GM19397 (cell line): ENCODE data around the gene CFAP54.
"Not testable (repeated sequence)": the region's sequence is repeated elsewhere in the genome, so short reads cannot be mapped to it uniquely, and the experiment has no call there.

ENCODE experiments used
- ATAC-seq: cut with Tn5 transposase; IDR thresholded peaks from one replicate; pipeline ENCODE4 v1.9.1; 2021; ENCODE audit warnings: mild to moderate bottlenecking, moderate library complexity; ENCODE audit not compliant: unreplicated experiment

Gene CFAP54

DNA sequence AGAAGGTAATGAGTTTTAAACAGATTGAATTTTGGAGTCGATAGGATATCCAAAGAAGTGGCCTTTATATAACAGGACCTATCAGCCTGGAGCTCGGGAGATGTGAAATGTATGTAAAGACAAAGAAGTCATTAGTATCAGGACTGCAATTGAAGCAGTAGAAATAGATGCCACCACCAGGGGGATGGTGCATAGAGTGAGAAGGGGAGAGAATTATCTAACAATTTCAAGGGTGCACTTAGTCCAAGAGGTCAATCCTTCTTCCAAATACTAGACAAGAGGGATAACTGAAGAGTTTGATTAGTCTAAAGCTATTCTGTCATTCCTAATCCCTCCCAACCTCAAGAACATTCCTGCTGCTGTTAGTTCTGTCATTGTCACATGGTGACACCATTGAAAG, 127.8 kb downstream of the CFAP54 start:
- ATAC-seq, result no peak

DNA sequence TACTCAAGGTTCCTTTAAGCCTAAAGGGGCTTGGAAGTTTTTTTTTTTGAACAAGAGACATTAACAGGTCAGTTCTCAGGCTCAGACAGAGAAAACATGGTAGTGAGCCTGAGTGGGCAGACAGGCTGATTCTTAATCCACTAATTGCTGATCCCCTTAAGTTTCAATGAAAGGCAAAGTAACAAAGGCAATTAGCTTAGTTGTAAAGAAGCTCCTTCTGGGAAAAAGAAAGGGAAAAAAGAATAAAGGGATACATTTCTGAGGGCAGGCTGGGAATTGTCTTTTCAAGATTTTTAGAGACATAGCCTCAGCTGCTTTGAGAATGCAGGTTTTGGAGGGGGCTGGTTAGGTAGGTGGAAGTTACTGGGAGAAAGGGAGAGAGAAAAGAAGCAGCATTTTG, 133.8 kb downstream of the CFAP54 start:
- ATAC-seq, result no peak

DNA sequence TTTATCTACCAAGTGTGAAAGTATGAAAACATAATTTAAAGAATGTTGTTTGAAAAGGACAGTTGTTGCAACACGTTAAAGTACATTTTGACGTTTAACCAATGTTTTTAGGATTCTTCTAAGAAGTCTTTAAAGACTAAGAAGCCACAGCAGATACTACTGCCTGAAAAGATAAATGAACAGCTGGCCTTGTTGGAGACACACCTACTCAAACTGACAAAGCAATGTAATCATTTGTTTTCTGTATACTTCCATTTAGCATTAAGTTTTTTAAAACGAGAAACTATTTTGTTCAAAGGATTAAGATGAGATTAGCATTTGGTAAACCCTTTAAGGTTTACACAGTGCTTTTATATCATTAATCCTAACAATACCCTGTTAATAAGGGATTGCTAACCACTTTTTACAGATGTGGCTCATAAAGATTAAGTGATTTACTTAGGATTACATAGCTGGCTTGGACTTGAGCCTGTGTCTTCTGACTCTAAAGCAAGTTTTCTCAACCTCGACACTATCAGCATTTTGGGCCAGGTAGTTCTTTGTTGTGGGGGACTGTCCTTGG, 134.4 kb downstream of the CFAP54 start:
- ATAC-seq, result no peak

DNA sequence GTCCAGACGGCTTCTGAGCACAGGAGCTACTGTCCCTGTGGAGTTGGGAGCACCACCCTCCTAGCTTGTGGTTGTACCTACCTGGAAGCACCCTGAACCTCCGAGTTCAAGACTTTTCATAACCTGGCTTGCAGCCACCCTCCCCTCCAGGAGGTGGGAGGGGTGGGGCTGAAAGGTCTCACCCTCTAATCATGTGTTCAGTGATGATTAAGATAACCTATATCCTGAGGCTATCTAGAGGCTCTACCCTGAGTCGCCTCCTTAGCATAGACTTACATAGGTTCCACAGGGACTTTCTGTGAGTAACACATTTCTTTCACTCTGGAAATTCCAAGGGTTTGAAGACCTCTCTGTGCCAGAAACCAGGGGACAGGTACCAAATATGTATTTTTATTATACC, 146.5 kb downstream of the CFAP54 start:
- ATAC-seq, result no peak

DNA sequence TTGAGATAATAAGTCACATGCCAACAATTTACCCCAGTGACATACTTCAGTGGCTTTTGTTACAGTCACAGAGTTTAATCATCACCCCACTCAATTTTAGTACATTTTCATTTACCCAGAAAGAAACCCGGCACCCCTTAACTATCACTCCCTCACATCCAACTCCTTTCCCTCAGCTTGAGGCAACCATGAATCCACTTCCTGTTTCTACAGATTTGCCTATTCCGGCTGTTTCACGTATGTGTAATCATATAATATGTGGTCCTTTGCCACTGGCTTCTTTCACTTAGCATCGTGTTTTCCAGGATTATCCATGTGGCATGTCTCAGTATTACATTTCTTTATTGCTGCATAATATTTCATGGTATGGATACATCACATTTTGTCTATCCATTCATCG, 147.5 kb downstream of the CFAP54 start:
- no peak for ATAC-seq

DNA sequence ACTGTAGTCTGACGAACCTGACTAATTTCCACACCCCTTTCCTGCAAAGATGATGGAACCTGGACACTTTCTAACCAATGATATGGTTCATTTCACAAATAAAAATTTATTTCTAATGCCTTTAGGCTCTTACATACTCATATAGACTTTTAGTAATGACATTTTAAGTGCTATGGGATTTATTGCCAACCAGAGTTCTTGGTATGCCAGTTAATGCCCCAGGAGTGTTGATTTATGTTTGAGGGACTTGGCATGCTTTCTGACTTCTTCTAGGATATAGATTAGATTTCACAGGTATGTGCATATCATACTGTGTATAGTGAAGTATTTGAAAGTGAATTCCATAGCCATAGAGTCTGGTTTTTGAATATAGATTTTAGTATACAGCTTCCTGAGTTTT, 159.5 kb downstream of the CFAP54 start:
- no peak for ATAC-seq

DNA sequence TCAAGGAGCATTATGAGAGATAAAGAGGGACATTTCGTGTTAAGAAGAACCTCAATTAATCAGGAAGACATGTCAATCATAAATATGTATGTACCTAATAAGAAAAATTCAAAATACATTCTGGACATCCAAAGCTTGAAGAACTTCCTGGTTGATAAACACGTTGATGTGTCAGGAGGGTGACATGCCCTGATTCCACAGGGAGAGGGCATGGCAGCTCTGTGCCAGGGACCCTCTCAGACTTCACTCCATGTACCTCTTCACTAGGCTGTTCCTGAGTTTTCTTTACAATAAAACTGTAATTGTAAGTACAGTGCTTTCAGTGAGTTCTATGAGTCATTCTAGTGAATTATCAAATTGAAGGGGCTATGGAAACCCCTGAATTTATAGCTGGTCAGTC, 163.5 kb downstream of the CFAP54 start:
- no peak for ATAC-seq

DNA sequence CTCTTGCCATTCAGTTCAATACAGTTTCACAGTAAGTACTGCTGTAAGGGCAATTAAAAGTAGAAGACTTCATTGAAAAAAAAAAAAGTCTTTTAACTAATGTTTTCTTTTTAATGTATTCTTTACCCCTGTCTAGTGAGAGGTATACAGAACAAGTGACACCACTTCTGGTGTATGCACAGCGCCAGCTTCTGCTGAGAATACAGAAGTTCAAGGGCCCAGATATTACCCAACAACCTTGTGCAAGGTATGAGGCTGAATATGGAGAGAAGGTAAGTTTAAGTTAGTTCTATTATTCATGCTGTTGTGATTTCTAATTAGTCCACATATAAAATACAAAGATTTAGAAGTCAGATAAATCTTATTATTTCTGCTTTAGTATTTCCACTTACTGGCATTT, 168.7 kb downstream of the CFAP54 start:
- ATAC-seq, result no peak

DNA sequence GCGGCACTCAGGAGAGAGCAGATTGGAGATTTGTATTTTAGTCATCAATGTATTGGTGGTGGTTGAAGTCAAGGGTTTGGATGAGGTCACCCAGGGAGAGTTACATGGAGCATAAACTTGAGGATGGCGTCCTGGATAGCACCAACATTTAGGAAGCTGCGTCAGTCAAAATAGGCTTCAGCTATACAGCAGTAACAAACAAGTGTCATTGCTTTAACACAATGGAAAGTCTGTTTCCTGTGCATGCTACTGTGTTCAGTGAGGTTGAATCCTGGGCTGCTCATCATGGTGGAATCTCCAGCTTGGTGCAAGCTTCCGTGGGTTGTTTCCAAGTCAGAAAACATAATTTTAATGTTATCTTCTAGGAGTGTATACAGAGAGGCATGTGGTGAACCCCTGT, 180.4 kb downstream of the CFAP54 start:
- ATAC-seq, result no peak

DNA sequence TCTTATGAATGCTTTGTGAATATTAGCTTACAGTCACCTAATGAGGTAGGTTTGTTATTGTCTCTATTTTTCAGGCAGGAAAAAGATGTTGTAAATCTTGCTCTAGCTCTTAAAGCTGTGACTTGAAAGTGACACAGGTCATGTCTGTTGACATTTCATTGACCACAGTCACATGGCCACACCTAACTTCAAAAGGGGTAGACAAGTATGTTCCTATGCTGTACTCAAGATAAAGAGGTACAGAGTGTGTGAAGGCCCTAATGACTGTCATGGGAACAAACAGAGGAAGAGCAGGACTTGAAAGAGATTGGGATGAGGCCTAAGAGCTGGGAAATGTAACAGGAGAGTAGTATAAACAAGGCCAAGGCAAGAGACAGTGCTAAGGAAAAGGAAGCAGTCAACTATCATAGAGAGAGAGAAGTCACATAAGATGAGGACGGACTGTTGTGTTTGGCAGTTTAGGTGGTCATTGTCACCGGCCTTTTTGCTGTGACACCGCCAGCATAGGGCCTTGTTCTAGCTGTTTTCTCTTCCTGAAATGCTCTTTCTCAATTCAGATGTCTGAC, 181.0 kb downstream of the CFAP54 start:
- ATAC-seq, result no peak

DNA sequence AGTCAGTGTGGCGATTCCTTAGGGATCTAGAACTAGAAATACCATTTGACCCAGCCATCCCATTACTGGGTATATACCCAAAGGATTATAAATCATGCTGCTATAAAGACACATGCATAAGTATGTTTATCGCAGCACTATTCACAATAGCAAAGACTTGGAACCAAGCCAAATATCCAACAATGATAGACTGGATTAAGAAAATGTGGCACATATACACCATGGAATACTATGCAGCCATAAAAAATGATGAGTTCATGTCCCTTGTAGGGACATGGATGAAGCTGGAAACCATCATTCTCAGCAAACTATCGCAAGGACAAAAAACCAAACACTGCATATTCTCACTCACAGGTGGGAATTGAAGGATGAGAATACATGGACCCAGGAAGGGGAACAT, 186.1 kb downstream of the CFAP54 start:
- not testable (repeated sequence) for ATAC-seq

DNA sequence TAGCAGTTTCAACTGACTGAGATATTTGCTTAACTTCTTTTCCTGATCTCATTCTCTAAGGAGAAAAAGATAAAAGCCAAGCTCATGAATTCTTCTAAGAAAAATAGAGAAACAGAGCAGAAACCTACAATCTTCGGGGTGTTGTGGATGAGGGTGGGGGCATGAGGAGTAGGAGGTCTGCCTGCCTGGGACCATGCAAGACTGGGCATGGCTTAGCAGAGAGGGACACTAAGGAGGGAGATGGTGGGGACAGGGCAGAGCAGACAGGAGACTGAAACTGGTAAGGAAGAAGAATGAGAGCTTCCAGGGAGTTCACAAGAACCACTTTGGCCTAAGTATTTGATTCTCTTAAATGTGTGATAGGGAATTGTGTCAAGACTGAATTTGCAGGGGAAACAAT, 188.0 kb downstream of the CFAP54 start:
- ATAC-seq, result no peak

DNA sequence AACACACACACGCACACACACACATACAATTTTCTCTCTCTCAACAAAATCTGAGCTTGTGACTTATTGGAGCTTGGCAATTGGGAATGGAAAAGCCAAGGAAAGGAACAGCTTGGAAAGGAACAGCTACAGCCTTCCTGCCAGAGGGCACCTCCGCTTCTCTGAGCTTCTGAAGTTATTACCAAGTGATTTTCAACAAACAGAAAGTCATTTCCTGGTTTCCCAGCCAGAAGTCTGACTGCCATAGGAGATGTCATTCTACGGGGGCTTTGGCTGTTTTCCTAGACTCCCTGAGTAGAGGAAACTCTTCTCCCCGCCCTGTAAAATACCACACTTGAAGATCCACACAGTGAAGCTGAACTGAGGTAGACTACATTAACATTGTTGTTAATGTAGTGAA, 198.3 kb downstream of the CFAP54 start:
- ATAC-seq, result no peak

DNA sequence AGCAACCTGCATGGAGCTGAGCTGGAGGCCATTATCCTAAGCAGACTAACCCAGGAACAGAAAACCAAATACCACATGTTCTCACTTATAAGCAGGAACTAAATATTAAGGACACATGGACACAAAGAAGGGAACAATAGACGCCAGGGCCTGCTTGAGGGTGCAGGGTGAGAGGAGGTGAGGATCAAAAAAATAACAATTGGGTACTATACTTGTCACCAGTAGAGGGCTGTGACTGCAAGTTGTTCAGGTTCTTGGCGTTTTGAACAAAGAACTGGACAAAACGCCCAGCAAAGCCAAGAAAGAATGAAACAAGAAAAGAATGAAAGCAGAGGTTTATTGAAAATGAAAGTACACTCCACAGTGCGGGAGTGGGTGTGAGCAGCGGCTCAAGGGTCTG, 209.1 kb downstream of the CFAP54 start:
- ATAC-seq, result no peak

DNA sequence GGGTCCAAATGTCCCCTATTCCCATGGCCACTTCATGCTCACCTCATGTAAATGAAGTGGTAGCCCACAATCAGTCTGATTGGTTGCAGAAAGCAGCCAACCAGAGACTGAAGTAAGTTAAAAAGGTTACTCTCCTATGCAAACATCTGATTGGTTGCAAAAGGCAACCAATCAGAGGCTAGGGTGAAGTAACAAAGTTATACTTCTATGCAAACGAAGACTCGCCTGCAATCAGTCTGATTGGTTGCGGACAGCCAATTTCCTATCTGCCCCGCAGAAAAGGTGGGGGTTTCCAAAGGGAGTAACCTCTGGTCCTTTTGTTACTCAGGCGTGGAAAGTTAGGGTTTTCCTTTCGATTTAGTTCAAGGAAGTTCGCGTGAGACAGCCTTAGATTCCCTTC, 209.6 kb downstream of the CFAP54 start:
- no peak for ATAC-seq

DNA sequence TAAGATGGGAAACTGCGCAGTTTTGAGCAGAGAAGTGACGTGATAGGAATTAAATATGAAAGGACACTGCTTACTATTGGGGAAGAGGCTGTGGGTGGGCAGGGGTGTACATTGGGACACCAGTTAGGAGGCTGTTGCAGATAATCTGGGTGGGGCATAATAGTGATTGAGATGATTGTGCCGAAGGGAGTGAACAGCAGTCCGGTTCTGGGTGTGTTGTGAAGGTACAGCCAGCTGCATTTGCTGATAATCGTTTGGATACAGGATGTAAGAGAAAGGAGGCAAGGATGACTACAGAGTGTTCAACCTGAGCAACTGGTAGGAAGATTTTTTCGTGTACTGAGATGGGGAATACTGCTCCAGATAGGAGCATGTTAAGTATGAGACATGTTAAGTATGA, 212.5 kb downstream of the CFAP54 start:
- no peak for ATAC-seq

DNA sequence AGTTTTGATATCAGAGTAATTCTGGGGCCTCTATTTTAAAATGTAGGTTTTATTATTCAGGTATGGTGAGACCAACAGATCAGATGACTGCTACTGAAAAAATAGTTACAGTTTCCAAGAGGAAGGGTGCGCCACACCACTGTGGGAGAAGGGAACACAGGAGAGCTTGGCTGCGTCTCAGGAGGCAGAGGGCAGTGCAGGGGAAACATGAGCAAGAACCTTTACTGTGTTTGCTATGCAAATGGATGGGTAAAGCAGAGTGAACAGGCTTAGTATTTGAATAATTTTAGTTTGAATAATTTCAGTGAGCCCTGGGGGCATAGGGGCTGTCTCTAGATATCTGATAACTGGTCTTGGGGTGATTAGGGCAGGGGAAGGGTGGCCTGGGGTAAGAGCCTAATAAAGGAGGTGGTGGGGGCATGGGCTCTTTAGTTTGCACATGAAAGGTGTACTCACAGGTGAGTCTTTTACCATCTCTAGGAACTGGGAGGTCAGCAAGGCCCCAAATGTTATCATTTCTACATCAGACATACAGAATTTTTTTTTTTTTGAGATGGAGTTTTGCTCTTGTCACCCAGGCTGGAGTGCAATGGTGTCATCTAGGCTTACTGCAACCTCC, 220.9 kb downstream of the CFAP54 start:
- no peak for ATAC-seq

DNA sequence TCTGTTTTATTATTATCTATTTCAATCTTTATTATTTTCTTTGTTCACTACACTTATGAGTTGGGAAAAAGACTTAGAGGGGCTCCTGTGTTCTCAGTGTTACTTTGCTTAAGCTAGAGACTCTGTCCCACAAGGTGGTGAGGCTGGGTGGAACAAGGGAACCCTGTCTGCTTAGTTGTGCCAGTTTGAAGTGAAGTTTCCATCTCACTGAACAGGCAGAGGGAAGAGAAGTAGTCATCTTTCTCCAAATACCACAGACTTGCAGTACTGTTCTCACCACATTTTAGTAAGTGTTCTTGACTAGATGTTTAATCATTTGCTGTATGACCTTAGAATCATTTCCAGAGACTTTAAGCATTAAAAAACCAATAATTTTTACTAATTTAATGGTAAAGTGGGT, 222.0 kb downstream of the CFAP54 start:
- no peak for ATAC-seq

DNA sequence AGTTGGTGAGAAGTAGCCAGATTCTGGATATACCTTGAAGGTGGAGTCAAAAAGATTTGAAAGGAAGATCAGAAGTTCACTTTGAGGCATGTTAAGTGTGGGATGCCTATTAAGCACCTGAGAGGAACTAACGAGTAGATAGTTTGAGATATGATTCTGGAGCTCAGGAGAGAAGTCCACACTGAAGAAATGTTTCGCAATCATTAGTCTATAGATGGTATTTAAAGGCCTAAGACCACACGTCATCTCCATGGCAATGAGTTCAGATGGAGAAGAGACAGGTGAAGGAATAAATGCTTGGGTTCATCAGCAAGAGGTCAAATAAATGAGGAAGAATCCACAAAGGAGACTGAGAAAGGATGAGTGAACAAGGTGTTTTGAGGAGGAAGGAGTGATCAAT, 224.8 kb downstream of the CFAP54 start:
- no peak for ATAC-seq

DNA sequence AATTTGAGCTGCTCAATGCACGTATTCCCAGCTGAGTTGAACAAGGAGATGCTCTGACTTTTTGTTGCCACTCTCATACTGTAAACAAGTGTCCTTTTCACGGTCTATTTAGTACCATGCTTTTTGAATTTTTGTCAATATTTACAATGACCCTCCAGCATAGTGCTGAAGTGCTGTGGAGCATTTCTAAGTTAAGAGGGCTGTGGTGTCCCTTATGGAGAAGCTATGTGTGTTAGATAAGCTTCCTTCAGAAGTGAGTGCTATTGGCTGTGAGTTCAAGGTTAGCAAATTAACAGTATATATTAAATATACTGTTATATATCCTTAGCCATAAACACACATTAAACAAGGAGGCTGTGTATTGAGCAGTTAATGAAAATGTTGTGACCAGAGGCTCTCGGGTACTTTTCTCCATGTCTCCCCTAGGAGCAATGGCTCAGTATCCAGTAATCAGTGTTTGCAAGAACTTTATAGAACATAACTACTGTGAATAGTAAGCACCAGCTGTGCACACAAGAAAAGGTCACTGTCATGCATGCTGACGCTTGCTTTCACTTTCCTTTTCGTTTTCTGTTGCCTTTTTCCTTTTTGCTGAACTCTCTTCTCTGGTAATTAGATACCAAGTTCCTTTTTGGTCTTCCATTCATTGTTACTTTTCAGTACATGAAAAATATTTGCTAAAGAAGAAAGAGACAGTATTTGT, 230.4 kb downstream of the CFAP54 start:
- ATAC-seq, result peak; percentile 89

DNA sequence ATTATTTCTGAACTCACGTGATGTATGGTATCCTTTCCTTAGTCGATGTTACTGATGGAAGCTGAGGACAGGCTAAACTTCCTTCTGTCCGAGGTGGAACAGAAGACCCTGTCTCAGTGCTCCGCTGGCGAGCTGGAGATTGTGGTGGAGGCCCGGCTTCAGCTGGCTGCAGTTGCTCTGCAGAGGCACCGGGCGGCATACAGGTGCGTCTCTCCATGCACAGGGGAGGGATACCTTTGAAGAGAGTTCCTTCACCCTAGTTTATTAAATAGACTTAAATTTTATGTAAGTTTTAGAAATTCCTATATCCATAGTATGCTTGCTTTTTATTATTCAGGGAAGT, 231.0 kb downstream of the CFAP54 start:
- peak; percentile 68 for ATAC-seq

DNA sequence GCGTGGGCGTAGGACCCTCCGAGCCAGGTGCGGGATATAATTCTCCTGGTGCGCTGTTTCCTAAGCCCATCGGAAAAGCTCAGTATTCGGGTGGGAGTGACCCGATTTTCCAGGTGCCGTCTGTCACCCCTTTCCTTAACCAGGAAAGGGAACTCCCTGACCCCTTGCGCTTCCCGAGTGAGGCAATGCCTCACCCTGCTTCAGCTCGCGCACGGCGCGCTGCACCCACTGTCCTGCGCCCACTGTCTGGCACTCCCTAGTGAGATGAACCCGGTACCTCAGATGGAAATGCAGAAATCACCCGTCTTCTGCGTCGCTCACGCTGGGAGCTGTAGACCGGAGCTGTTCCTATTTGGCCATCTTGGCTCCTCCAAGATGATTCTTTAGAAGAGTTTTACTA, 240.1 kb downstream of the CFAP54 start:
- not testable (repeated sequence) for ATAC-seq
